Epithelial cell of esophagus (primary cell): ENCODE data around the gene PACSIN2.

Experiments
- DNase-seq: peaks from one replicate; pipeline ENCODE4 v3.0.0; 2010; ENCODE audit warnings: low read depth
- H3K4me3 ChIP-seq: 2 replicates; pipeline ENCODE4 v1.5.1; 2011; ENCODE audit warnings: mild to moderate bottlenecking, low read length, control low read depth
- TF ChIP-seq, protein P1 (sequence below): IDR thresholded peaks from 2 replicates; pipeline ENCODE4 v1.5.1; 2011; ENCODE audit warnings: low read depth, mild to moderate bottlenecking, low read length, control low read depth, inconsistent platforms; ENCODE audit not compliant: insufficient read depth; ENCODE audit errors: missing control alignments

Gene PACSIN2

DNA sequence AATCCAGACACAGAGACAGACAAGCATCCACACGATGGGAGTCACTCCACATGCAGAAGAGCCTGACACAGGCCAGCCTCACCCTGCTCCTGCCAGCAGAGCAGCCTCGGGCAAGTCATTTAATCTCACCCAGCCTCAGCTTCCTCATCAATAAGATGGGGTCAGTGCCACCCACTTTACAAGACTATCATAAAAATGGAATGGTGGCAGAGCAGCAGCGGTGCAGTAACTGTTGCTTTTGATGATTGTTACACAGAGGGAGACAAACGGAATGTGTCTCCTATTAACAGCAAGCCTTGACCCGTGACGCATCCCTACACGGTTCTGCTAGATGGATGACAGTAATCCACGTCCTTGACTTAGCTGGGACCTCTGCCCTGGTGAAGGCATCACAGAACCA lies 131.8 kb downstream of the PACSIN2 start:
- H3K4me3 ChIP-seq = no peak overlapping the region
- peak; percentile 33 for DNase-seq
- TF ChIP-seq, protein P1, sequence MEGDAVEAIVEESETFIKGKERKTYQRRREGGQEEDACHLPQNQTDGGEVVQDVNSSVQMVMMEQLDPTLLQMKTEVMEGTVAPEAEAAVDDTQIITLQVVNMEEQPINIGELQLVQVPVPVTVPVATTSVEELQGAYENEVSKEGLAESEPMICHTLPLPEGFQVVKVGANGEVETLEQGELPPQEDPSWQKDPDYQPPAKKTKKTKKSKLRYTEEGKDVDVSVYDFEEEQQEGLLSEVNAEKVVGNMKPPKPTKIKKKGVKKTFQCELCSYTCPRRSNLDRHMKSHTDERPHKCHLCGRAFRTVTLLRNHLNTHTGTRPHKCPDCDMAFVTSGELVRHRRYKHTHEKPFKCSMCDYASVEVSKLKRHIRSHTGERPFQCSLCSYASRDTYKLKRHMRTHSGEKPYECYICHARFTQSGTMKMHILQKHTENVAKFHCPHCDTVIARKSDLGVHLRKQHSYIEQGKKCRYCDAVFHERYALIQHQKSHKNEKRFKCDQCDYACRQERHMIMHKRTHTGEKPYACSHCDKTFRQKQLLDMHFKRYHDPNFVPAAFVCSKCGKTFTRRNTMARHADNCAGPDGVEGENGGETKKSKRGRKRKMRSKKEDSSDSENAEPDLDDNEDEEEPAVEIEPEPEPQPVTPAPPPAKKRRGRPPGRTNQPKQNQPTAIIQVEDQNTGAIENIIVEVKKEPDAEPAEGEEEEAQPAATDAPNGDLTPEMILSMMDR = no peak

DNA sequence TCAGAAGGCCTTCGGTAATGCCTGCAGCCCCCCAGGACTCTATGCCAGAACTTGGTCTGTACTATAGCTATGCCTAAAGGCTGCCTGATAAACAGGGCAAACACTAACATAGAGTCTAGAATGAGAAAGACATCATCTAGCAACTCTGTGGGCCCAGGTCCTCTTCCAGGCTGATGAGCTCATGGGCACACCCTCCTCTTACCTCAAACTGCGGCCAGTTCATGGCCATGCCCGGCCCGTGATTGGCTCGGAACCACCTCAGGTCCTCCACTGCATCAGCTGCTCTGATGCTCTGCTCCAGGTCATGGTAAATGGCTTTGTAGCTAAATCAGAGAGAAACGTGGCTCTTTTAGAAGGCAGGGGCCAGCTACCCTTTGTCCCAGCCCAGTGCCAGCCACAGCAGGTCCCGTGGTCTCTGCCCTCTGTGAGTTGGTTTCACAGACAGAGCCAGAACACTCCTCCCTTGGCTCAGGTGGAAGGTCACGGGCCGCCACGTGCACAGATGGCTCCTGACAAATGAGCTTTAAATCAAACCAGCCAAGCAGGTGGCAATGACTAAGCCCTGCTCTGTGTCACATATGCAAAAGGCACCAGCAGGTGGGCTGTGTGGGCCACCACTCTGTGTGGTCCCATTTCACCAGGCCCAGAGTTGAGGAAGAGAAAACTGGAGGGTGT lies 132.8 kb downstream of the PACSIN2 start:
- DNase-seq = no peak
- TF ChIP-seq, protein P1 = no peak
- no peak overlapping the region for H3K4me3 ChIP-seq

DNA sequence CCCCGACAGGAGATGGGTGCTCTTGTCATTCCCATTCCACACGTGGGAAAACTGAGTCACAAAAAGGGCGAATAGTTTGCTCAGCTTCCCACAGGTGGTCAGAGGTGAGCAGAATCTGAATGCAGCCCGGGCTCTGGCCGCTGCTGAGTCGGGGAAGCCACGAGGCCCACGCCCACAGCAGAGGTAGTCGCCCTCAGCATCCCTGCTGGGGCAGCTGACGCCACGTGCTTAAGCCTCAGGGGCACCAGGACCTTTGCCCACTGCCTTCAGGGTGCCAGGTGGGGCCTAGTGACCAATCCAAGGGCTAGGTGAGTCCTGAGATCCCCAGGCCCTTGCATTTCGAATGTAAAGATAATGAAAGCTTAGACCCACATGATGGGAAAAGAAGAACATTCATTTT lies 133.7 kb downstream of the PACSIN2 start:
- TF ChIP-seq, protein P1 = no peak

DNA sequence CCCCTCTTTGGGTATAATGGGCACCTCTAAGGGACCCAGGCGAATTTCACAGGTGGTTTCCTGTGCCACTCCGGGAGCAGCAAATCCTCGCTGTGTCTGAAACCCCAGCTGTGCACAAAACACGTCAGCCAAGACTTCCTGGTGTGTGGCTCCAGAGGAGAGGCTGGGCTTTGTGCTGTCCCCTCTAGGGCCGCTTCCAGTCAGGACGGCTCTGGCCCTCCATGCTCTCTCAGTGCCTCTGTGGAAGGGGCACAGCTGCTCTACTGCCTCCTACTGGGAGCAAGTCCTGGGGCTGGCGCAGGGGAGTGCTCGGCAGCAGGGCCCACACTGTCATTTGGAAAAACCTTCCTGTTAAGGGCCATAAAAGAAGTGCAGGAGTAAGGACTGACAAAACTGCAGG lies 134.1 kb downstream of the PACSIN2 start:
- TF ChIP-seq, protein P1 = no peak

More for the DNA sequence above, 133.7 kb downstream of the PACSIN2 start:
- H3K4me3 ChIP-seq = no peak overlapping the region
- DNase-seq = no peak

DNA sequence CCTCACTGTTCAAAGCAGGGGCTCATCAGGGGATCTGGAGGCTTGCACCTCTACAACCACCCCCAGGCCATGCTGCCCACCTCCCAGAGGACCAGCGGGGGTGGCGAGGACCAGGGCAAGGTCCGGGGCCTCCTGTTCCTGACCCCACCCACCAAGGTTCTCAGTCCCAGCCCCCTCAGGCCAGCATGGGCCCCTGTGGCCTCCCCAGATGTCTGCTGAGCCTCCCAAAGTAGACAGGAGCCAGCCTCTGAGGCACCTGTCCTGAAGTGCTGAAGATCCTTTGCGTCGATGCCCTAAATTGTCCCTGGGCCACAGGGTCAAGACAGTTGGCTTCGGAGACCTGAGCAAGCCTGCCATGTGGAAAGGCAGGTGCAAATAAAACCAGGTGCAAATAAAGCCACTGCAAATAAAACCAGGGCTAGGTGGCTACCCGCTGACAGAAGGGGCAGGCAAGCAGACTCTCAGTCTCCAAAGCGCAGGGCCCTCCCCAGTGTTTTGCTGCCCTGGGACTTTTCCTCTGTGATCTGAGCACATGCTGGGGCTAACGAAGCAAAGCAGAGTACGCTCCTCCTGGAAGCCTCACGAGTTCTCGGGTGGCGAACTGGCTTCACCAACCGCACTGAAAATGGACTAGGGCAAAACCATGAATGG lies 135.5 kb downstream of the PACSIN2 start:
- TF ChIP-seq, protein P1 = no peak
- DNase-seq = no peak
- H3K4me3 ChIP-seq = no peak overlapping the region

More for the DNA sequence above, 134.1 kb downstream of the PACSIN2 start:
- no peak for DNase-seq
- H3K4me3 ChIP-seq = no peak overlapping the region

DNA sequence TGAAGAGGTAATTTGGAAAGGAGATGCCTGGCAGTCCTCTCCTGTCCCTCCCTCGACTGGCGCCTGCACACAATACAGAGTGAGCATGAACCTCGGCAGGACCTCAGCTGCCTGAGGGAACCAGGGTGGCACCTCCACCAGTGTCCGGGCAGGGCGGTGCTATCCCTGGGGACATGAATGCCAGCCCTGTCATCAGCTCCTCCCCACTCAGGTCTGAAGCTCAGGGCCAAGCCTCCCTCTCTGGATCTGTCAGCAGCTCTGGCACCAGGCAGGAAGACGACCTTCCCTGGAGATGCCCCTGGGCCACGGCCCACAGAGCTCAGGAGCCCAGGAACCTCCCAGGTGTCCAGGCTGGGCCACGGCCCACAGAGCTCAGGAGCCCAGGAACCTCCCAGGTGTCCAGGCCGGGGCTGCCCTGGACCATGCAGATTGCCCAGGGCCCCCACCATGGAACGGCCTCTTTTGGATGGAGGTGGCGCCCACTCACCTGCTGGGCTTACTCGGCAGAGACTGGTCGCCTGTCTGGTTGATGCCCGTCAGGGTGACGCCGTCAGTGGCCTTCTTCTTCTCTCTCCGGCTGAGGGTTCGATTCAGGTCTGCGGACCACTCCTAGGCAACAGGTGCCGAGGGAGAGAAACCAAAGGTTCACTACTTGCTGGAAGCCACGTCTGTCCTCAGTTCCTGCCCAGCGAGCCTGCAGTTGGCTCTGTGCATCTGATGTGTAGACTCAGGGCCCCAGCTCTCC lies 136.2 kb downstream of the PACSIN2 start:
- TF ChIP-seq, protein P1 = no peak
- H3K4me3 ChIP-seq = no peak overlapping the region

More for the DNA sequence above, 136.2 kb downstream of the PACSIN2 start:
- DNase-seq = no peak
